PC-3 (cell line): ENCODE measurements around the gene ZCCHC10.

Experiments used
- EZH2 ChIP-seq: fragments of 300-600 bp; sonication (generic); IDR thresholded peaks from one replicate; pipeline ENCODE4 v1.6.1; 2017; ENCODE audit warnings: antibody characterized with exemption, mild to moderate bottlenecking, low read length; ENCODE audit not compliant: unreplicated experiment
- EZH2phosphoT487 ChIP-seq: fragments of 300-600 bp; sonication (generic); IDR thresholded peaks from 2 replicates; pipeline ENCODE4 v1.6.1; 2018; ENCODE audit warnings: mild to moderate bottlenecking, antibody characterized with exemption, low read length, borderline replicate concordance
- TF ChIP-seq, protein P1 (sequence below): fragments of 300-600 bp; sonication (generic); conservative IDR thresholded peaks from 2 replicates; pipeline ENCODE4 v1.5.1; 2017; ENCODE audit warnings: antibody characterized with exemption, low read depth, mild to moderate bottlenecking, low read length

DNA sequence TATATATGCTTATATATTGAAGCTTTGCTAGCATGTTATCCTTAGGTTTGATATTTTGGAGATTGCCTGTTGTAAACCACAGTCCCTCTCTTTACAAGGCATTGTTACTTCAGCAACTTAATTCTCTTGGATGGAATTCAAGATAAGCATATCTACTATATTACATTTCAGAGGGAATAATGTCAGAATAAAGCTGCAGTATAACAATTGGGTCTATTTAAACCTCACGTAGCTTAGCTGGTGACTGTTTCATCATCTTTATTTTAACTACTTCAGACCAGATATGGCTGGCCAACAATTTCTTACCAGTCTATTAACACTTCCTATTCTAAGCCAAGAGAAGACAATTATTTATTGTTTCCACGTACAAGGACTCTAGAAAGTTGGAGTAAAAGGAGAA is 27.1 kb downstream of the ZCCHC10 start:
- TF ChIP-seq, protein P1, sequence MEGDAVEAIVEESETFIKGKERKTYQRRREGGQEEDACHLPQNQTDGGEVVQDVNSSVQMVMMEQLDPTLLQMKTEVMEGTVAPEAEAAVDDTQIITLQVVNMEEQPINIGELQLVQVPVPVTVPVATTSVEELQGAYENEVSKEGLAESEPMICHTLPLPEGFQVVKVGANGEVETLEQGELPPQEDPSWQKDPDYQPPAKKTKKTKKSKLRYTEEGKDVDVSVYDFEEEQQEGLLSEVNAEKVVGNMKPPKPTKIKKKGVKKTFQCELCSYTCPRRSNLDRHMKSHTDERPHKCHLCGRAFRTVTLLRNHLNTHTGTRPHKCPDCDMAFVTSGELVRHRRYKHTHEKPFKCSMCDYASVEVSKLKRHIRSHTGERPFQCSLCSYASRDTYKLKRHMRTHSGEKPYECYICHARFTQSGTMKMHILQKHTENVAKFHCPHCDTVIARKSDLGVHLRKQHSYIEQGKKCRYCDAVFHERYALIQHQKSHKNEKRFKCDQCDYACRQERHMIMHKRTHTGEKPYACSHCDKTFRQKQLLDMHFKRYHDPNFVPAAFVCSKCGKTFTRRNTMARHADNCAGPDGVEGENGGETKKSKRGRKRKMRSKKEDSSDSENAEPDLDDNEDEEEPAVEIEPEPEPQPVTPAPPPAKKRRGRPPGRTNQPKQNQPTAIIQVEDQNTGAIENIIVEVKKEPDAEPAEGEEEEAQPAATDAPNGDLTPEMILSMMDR, result no peak
- no peak for TF ChIP-seq EZH2phosphoT487
- no peak for TF ChIP-seq EZH2
